G401.6 (cell line): Measurements from ENCODE around the gene F11R.
"Not testable (repeated sequence)": the region's sequence is repeated elsewhere in the genome, so short reads cannot be mapped to it uniquely, and the experiment has no call there.

Experiments
- FAIRE-seq: peaks from 2 replicates; lab custom pipeline; 2012; peaks lifted over from hg19 to GRCh38; lab: Jason Lieb, UNC

F11R gene

GRCh38 chr1:161009602-161010211 is 11.2 kb downstream of the F11R start:
- no peak for FAIRE-seq

- FAIRE-seq, result no peak
These were observed 12.0 kb downstream of the F11R start for GRCh38 chr1:161008869-161009510.

- FAIRE-seq, result no peak
These were observed 13.6 kb downstream of the F11R start for GRCh38 chr1:161007369-161007768.

GRCh38 chr1:161006563-161006962 is 14.4 kb downstream of the F11R start:
- no peak for FAIRE-seq

GRCh38 chr1:161001525-161001924 is 19.4 kb downstream of the F11R start:
- no peak for FAIRE-seq

DNA sequence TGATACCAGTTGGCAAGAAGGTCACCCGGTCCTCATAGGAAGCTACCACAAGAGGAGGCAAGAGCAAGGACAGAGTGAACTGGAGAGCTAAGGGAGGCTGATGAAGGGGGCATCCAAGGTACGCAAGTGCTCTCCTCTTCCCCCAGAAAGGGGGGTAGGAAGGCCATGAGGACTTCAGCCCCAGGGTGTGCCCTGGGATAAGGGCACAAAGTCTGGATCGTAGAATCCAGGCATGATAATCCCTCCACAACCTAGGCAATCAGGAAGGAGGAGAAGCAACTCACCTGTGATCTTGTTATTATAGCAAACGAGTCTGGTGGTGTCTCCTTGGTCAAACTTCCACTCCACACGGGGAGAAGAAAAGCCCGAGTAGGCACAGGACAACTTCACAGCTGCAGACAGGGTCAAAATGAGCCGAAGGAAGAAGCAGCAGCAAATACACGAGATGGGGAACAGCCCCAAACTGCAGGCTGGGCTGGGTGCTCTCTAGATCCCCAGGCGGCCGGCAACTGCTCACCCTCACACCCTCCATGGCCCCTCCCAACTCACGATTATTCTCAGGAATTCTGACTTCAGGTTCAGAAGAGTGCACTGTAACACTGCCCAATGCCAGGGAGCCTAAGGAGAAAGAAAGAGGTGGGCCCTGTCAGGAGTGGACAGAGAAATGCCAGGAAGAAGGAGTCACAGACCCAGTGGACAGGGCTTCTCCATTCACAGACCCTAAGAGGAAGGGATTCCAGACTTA is 20.0 kb downstream of the F11R start:
- FAIRE-seq, result no peak

DNA sequence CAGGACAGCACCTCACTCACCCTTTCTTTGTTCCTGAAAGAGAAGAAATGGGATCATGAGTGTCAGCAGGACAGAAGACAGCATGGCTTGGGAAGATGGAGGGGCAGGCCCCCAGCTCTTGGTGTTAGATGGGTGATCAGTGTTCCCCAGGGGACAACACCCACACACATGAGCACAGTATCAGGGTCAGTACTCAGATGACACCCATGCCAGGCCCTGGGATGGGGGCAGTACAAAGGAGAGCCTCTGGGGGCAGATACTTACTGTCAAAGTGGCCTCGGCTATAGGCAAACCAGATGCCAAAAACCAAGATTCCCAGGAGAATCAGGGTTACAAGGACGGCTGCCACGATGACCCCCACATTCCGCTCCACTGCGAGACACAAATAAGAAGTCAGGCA is 21.6 kb downstream of the F11R start:
- FAIRE-seq, result no peak

DNA sequence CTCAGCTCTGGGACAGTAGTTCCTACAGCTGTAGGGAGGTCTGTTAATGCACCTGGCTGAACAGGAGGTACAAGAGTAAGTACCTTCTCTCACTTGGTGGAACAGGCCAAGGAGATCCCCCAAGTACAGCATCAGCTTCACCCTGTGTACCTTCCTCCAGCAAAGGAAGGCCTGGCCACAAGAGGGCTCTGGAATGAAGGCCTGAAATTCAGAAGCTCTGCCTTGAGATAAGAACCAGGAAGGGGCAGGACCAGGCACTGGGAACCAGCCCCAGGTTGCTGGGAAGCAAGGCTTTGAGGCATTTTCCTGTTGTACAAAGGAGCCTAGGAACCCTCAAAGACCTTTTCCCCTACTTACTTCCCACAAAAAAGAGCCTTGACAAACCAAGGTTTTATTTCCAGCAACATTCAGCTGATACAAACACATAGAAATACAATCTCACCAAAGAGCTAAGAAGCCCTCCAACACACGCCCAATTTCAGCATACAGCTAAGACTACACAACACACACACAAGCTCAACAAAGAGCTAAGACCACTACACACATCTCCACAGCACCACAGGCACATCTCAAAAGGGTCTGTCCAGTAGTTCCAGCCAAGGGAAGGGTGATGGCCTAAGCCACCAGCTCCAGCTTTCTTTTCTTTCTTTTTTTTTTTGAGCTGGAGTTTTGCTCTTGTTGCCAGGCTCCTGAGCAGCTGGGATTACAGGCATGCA is 23.5 kb downstream of the F11R start:
- peak; percentile 27 for FAIRE-seq

DNA sequence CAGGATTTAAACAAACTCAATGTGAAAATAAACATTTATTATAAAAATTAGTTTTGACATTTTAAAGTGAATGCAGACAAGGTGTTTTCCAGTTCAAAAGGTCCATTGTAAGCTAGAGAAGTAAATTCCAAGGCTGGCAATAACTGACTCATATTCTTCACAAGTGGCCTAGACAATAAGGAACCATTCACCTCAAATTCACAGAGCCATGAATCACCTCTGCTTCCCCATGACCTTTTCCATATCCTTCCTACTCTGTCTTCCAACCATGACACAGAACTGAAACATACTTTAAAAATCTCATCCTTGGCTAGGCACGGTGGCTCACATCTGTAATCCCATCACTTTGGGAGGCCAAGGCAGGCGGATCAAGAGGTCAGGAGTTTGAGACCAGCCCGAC is 24.8 kb downstream of the F11R start:
- no peak for FAIRE-seq

DNA sequence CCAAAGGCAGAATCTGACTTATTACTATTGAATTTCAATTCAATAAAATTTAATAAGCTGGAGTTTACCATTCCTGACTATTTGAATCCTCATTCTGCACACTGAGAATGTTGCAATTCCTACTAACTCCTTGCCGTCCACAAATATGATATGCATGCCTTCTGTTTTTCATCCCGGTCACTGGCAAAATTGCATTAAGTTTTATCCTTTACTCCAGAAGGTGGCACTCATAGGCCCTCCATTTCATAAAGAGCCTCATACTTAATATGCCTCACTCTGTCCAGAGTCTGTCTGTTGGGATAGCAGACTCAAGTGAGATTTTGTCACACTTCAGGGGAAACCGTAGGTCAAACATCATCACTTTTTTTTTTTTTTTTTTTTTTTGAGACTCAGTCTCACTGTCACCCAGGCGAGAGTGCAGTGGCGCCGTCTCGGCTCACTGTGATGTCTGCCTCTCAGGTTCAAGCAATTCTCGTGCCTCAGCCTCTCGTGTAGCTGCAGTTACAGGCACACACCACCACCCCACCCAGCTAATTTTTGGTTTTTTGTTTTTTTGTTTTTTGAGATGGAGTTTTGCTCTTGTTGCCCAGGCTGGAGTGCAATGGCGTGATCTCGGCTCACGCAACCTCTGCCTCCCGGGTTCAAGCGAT is 27.3 kb downstream of the F11R start:
- FAIRE-seq, result no peak

DNA sequence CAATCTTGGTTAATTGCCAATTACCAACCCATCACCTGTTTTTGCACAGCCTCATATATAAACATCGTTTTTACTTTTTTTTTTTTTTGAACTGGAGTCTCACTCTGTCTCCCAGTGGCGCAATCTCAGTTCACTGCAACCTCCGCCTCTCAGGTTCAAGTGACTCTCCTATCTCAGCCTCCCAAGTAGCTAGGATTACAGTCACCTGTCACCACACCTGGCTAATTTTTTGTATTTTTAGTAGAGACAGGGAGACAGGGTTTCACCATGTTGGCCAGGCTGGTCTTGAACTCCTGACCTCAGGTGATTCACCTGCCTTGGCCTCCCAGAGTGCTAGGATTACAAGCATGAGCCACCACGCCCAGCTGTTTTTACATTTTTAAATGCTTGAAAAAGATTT is 28.9 kb downstream of the F11R start:
- FAIRE-seq, result not testable (repeated sequence)

DNA sequence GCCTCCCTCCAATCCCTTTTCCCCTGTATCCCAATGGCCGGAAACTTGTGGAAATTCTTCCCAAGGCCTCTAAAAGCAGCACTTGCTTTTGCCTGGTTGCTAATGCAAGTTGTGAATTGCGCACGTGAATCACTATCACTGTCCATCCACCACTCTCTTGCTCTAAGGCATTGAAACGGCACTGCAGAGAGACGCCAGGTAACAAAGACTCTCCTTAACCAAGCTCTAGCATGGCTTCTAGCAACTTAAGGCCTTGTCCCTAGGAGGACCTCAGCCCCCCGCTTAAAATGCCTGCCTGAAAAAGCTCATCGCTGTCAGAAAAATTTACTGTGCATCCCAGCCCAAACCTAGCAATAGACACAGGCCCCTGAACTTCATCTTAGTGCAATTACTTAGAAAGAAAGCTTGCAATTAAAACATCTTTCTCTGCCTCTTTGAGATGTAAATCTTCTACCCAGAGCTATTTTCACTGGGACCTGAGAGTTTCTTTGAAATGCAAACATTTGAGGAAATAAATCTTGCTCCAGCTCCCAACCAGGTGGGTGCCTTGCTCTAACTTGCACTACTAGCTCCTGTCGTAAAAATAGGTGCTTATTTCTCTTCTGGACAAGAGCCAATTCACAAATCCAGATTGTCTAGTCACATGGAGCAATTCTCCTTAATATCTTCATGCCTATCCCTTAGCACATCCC is 33.4 kb downstream of the F11R start:
- no peak for FAIRE-seq

DNA sequence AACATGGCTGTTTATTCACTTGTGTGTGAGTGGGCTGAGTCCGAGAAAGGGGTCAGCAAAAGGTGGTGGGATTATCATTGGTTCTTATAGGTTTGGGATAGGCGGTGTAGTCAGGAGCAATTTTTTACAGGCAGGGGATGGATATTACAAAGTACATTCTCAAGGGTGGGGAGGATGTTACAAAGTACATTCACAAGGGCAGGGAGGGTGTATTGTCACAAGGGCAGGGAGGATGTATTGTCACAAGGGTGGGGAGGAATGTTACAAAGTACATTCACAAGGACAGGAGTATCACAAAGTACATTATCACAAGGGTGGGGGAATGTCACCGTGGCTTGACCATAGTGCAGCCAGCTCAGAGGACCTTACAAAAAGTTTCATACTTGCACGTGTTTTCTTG is 35.2 kb downstream of the F11R start:
- no peak for FAIRE-seq

DNA sequence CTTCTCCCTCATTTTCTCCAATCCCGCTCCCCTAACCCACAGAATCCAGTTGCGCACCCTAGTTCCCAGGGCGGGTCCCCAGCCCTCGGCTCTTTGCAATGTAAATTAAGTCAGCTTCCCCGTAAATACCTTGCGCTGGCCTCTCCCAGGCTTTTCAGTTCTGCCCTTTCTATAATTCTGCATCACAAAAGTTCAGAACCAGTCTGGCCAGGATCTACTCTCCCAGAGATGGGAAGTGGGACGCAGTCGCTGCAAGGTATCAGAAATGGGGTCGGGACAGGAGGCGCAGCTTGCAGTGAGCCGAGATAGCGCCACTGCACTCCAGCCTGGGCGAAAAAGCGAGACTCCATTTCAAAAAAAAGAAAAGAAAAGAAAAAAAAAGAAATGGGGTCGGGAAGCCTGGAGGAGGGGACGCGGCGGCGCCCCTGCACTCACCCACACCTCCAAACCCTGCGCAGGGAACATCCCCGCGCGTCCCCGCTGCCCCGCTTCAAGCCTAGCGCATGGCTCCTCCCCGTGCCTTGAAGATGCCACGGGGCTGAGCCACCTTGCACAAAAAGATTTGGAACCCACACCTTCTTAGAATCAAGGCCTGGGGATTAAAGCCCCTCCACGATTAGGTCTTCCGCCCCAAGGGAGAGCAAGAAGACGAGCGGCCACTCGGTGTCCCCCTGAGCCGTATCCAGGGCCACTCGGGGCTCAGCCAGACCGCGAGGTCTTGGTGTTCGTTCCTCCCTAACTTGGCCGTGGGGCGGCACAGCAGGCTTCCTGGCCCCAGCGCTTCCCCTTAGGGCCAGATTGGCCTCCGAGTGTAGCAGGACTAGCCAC is 39.2 kb downstream of the F11R start:
- no peak for FAIRE-seq

- no peak for FAIRE-seq
These were observed 41.7 kb downstream of the F11R start for GRCh38 chr1:160979286-160979685.

DNA sequence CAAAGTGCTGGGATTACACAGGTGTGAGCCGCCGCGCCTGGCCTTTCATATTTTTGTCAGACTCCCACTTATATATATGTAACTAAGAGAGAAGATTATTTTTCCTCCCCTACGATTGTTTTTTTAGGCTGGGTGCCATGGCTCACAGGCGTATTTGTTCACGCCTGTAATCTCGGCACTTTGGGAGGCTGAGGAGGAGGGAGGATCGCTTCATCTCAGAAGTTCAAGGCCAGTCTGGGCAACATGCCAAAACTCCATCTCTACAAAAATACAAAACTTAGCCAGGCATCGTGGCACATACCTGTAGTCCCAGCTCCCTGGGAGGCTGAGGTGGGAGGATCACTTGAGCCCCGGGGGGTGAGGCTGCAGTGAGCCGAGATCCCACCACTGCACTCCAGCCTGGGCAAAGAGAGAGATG is 42.4 kb downstream of the F11R start:
- no peak for FAIRE-seq

DNA sequence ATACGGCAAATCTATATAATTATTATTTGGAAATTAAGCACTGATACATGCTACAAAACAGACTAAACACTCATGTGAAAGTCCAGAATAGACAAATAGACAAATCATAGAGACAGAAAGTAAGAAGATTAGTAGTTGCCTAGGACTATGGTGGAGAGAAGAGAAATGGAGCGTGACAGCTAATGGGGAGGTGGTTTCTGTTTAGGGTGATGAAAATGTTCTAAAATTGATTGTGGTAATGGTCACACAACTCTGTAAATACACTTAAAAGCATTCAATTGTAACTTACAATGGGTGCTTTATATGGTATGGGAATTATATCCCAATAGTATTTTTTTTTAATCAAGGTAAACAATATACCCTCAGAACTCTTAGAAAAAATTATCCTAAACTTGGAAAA is 45.9 kb downstream of the F11R start:
- no peak for FAIRE-seq

GRCh38 chr1:160973491-160973890 is 47.5 kb downstream of the F11R start:
- no peak for FAIRE-seq

DNA sequence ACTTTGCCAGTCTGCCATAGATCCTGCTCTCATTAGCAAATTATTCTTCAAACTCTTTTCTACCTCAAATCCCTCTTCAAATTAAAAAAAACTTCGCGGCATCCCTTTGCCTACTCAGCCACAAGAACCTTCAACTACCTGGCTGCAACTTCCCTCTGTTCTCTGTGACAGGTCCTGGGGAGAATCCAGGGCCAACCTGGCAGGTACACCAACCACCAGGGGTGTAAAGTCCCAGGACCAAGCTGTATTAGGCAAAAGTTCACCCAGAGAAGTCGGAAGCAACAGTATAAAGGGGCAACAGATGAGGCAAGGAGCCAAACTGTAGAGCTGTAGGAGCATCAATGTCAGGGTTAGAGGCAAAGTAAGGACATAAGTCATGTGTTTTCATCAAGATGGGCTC is 48.0 kb downstream of the F11R start:
- no peak for FAIRE-seq

GRCh38 chr1:160971618-160972056 is 49.3 kb downstream of the F11R start:
- FAIRE-seq, result no peak

GRCh38 chr1:160963521-160963920 is 57.4 kb downstream of the F11R start:
- no peak for FAIRE-seq
